HG03521 (cell line): Measurements from ENCODE around the gene RPS6KB2.
A peak's percentile ranks its signal among the peaks of the same experiment; 100 is the strongest.
"Not testable (repeated sequence)": the region's sequence is repeated elsewhere in the genome, so short reads cannot be mapped to it uniquely, and the experiment has no call there.

Source experiments
- ATAC-seq: cut with Tn5 transposase; IDR thresholded peaks from one replicate; pipeline ENCODE4 v1.9.1; 2021; ENCODE audit warnings: mild to moderate bottlenecking, moderate library complexity; ENCODE audit not compliant: unreplicated experiment

RPS6KB2 gene

DNA sequence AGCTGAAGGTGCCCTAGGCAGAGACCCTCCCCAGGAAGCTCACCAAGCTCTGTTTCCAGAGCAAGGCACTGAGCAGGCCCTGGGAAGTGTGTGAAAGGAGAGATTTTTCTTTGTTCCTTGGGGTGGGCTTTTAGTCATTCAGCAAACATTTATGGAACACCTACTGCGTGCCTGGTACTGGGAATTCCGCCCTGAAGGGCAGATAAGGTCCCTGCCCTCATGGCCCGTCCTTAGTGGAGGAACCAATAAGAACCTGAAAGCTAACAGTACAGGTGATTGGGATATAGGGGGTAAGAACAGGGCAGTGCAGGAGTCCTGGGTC is 36.9 kb downstream of the RPS6KB2 start:
- no peak for ATAC-seq

DNA sequence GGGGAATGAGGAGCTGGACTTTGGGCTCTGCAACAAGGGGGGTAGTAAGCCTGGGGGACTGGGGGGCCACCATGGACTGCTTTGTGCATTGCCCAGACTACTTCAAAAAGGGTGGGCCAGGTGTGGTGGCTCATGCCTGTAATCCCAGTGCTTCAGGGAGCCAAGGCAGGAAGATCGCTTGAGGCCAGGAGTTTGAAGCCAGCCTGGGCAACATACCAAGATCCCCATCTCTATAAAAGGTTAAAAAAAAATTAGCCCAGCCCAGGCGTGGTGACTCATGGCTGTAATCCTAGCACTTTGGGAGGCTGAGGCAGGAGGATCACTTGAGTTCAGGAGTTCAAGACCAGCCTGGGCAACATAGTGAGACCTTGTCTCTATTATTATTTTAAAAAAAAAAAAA is 37.2 kb downstream of the RPS6KB2 start:
- ATAC-seq, result not testable (repeated sequence)

DNA sequence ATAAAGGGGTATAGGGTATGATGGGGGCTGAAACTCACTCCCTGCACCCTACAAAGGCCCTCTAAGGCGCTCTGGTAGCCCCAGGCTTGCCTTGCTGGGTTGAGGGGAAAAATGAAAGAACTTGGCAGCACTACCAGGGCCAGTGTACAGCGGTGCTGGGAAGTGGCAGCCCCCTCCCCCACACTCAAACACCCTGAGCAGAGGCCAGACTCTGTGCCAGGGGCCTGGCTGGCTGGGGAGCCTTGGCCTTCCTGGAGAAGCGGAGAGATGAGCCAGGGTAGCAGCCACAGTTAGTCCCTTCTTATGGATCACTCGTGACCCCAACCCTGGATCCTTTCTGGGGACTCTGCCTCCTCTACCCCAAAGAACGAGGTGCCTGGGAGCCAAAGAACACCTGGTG is 38.1 kb downstream of the RPS6KB2 start:
- no peak for ATAC-seq

DNA sequence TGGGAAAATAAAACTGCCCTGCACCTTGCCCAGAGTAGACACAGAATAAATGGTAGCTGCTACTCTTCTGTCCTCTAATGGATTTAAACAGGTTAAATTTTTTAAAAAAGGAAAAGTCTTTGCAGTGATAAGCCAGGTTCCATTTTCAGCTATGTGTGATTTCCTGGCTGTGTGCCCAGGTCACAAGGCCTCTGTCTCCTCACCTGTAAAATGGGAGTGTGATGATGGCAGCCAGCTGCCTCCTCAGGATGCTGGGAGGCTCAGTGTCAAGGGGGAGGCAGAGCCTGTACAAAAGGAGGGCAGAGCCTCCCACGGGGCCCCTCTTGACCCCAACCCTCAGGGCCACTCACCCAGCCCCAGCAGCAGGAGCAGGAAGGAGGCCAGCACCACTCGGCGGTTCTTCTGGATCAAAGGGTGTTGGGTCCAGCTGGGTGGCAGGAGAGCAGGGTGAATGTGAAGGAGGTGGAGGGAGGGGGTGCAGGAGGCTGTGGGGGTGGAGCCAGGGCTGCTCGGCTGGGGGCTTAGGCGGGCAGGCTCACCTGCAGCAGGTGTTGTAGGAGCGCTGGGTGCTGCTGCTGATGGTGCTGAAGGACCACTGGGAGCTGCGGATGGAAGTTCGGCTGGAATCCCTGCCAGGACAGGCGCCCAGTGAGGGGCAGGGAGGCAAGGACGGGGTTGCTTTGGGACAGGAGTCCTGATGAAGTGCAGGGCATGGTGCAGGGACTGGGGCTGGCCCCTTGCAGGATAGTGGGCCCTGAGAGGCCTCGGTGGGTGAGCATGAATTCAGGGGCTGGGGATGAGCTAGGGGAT is 38.9 kb downstream of the RPS6KB2 start:
- ATAC-seq, result no peak

DNA sequence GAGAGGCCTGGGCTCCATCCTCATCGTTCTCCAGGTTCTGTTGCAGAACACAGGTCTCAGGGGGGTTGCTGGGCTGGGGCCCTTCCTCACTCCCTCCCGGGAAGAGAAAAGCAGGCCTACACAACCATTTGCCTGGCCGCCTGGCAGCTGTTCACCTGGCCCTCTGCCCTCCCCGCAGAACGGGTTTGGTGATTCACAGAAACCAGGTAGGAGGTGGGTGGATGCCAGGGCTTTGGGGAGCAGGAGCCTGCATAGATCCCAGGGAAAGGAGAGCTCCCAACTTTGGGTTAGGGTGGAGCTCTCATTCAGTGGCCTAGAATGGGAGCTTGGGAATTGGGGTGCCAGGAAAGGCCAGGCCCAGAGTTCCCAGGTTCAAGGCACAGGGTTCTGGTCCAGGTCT is 39.8 kb downstream of the RPS6KB2 start:
- ATAC-seq, result no peak

DNA sequence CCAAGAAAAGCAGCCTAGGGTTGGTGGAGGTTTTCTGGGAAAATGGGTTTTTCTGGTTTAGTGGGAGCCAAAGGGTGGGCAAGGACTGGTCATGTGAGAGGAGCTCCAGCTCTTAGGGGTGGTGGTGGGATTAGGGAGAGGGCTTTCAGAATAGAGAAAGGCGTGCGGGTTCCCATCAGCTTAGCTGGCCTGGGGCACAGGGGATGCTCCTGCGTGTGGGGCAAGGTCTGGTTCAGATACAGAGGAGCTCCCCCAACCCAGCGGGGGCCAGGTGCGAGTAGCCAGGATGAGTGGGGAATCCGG is 40.1 kb downstream of the RPS6KB2 start:
- ATAC-seq, result no peak

DNA sequence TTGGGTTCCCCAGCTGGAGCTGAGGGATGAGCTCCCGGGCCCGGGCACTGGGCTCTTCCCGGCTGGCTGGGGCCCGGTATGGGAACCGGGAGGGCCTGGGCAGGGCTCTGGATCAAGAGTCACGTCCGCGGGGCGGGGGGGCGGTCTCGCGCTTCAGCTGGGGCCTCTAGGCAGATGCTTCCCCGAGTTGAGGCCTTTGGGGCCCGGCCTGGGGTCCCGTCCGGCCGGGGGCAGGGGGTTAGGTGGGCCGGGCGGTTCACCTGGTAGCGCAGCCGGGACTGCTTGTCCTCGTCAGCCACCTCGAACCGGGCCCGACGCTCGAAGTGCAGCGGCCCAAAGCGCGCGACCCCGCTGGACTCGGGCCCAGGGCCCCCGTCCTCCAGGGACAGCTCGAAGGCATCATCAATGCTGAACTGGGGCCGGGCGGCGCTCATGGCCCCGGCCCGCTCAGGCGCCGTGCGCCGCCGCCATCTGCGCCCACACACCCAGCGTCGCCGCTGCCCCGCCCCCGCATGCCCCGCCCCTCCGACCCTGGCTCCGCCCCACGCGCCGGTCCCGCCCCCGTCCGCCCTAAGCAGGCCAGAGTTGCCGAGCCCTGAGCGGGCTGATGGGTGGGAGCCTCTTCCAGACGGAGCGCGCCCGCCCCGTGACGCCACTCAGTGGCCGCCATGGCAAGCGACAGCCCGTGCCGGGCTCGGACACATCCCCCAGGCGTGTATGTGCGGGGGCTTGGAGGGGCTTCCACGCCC is 40.6 kb downstream of the RPS6KB2 start, which contains the start of gene TMEM134:
TMEM134 (minus strand) TSS at position 493 of the 749 bp plus-strand sequence; CDS start at position 434, 59 bp downstream.
- ATAC-seq, result peak; percentile 66

DNA sequence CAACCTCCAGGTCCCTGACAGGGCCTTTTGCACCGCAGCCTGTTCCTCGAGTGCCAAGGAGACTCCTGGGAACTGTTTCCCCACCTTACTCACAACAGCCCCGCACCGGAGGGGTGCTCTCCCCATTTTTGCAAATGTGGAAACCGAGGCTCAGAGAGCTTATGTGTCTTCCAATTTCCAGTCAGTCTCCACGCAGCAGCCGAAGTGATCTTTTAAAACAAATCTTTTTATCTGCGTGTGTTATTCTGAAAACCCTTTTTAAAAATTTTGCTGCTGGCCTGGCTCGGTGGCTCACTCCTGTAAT is 41.2 kb downstream of the RPS6KB2 start:
- ATAC-seq, result no peak

DNA sequence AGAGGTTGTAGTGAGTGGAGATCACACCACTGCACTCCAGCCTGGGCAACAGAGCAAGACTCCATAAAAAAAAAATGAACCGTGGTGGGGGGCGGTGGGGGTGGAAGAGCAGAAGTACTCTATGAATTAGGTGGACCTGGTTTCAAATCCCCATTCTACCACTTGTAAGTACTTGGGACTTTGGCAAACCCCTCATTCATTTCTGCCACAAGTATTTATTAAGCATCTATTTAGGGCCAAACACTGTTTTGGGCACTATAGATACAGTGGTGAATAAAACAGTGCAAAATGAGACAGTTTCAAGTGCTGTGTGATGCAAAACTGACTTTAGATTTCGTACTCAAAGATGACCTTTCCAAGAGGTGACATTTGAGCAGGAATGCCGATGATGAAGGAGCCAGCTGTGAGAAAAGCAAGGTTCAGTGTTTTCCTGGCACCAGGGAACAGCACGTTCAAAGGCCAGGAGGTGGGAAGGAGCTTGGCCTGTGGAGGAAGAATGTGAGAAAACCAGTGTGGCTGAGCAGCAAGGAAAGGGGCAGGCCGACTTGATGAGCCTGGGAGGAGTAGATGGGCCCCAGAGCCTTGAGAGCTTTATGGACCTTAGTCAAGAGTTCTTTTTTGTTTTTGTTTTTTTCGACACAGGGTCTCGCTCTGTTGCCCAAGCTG is 42.2 kb downstream of the RPS6KB2 start:
- ATAC-seq, result no peak

DNA sequence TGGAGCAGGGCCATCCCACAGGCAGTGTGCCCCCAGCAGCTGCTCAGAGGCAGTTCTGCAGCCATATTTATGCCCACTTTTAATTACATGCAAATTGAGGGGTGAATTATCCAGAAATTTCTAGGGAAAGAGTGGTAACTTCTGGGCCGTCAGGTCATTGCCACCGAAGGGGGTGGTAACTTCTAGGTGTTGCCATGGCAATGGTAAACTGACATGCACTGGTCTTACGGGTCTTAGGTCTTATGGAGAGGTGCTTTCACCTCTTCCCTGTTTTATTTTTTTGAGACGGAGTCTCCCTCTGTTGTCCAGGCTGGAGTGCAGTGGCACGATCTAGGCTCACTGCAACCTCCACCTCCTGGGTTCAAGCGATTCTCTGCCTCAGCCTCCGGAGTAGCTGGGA is 44.6 kb downstream of the RPS6KB2 start:
- no peak for ATAC-seq

DNA sequence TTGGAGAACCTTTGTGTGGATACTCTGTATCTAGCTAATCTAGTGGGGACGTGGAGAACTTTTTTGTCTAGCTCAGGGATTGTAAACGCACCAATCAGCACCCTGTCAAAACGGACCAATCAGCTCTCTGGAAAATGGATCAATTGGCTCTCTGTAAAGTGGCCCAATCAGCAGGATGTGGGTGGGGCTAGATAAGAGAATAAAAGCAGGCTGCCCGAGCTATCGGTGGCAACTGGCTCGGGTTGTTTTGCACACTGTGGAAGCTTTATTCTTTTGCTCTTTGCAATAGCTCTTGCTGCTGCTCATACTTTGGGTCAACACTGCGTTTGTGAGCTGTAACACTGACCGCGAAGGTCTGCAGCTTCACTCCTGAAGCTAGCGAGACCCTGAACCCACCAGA is 48.4 kb downstream of the RPS6KB2 start:
- not testable (repeated sequence) for ATAC-seq

DNA sequence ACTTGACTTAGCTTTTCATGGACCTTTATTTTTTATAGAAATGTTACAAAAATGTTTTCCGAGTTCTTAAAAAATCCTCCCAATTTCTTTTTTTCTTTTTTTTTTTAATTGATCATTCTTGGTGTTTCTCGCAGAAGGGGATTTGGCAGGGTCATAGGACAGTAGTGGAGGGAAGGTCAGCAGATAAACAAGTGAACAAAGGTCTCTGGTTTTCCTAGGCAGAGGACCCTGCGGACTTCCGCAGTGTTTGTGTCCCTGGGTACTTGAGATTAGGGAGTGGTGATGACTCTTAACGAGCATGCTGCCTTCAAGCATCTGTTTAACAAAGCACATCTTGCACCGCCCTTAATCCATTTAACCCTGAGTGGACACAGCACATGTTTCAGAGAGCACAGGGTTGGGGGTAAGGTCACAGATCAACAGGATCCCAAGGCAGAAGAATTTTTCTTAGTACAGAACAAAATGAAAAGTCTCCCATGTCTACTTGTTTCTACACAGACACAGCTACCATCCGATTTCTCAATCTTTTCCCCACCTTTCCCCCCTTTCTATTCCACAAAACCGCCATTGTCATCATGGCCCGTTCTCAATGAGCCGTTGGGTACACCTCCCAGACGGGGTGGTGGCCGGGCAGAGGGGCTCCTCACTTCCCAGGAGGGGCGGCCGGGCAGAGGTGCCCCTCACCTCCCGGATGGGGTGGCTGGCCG is 49.2 kb downstream of the RPS6KB2 start:
- not testable (repeated sequence) for ATAC-seq

DNA sequence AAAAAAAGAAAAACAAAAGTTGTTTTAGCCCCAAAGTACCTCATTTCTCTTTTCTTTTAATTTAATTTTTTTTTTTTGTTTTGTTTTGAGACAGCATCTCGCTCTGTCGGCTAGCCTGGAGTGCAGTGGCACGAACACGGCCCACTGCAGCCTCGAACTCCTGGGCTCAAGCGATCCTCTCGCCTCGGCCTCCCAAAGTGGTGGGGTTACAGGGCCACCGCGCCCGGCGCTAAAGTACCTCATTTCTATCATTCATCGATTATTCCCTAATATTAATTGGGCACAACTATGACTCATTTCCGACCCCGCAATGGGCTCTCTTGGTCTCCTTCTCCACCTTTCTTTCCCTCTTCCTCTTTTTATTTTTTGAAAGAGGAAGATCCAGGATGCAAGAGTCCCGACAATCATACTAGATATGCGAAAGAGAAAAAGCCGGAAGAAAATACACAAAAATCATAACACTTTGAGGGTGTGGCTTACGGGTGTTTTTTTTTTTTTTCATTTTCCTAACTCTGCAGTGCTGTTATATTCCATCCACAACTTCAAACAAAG is 54.1 kb downstream of the RPS6KB2 start:
- no peak for ATAC-seq

DNA sequence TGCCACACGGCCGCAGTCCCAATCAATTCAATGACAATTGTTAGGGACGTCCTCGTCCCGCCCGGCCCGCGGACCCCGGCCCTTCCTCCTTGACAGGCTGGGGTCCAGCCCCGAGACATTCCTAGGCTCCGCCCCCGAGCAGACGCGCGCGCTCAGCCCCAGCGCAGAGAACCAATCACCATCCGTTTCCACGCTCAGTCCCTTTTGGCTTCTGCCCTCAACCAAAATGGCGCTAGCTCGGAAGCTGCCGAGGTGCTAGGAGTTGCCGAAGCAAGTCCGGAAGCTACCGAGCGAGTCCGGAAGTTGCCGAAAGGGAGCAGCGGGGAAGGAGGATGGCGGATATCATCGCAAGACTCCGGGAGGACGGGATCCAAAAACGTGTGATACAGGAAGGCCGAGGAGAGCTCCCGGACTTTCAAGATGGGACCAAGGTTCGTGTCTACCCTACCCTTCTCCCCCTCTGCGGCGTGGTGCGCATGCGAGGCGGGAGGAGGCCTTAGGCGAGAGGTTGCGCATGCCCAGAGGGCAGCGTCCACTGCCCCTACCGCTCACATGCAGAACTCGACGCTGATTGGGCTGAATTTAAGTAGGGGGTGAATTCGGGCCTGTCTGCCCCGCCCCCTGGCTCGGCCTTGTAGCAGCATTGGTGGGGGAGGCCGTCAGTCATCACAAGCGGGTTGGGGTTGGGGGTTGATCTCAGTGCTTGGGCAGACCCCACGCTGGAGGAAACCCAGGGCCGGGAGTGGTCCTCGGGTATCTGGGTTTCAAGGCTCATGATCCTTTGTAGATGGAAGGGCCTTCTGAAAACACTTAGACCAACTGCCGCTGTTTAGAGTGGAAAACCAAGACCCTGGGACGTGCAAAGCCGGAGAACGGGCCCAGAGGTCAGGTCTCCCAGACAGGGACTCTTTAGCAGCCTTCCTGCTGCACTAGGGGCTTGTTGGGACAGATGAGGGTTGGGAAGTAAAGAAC is 54.8 kb downstream of the RPS6KB2 start, which contains the start of gene AIP:
AIP (plus strand) TSS at position 200 of the 972 bp plus-strand sequence; CDS start at position 333, 133 bp downstream.
- ATAC-seq, result peak; percentile 62

DNA sequence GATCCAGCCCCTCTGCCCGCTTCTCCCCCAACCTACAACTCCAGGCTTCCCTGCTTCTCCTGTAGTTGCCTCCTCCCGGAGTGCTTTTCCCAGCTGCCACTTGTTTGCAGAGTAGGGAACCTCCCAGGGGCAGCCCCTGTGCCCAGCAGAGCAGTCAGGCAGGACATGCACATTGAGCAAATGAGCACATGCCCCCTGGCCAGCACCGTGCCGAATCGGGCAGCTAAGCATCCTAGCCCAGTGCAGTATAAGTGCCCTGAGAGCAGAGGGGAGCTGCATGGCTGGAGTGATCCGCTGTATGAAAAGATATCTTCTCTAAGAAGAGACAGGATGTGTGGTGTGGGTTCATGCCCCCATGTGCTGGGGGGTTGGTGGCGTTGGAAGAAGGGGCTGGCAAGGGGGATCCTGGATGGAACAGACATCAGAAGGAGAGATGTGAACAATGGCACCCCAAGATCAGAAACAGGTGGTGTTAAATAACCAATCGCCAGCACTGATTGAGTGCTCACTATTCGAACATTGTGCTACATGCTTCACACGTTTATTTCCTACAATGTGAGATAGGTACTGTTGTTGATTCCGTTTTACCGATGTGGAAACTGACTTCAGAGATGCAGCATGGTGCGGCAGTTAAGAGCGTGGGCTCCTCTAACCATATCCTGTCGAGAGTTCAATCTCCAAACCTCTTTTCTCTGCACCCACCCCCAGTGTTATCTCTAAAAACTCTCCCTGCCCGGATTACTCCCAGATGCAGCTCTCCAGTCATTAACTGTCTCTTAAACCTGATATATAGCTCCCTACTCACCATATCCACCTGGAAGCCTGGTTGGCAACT is 55.8 kb downstream of the RPS6KB2 start:
- ATAC-seq, result no peak

DNA sequence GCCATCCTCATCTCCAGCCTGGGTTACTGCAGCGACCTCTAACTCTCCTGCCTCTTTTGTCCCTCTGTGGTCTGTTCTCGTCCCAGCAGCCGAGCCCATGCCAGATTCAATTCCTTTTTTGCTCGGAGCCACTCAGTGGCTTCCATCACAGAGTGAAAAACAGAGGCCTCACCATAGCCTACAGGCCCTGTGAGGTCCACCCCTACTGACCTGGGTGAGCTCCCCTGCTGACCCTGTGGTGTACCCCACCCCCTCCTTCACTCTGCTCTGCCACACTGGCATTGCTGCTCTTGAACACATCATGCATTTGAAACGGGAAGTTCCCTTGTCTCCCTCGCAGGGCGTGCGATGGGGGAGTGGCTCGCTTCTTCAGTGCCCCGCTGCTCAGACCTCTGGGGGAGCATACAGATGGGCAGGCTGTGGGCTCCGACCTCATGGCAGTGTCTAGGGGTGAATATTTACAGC is 56.6 kb downstream of the RPS6KB2 start:
- ATAC-seq, result no peak
